Measurements from ENCODE around the gene GATAD2A. TPM values are rescaled to one million over a fixed set of nuclear protein-coding genes. Genes with fewer than 3 reads are reported as not detected.

GATAD2A gene
- total and polyA plus RNA-seq, 10 of the 15 experiments (the other 5 are each of a cell fraction or from before 2014, with no cell fraction given), result 2.6 to 173 (median 32.0) TPM

DNA sequence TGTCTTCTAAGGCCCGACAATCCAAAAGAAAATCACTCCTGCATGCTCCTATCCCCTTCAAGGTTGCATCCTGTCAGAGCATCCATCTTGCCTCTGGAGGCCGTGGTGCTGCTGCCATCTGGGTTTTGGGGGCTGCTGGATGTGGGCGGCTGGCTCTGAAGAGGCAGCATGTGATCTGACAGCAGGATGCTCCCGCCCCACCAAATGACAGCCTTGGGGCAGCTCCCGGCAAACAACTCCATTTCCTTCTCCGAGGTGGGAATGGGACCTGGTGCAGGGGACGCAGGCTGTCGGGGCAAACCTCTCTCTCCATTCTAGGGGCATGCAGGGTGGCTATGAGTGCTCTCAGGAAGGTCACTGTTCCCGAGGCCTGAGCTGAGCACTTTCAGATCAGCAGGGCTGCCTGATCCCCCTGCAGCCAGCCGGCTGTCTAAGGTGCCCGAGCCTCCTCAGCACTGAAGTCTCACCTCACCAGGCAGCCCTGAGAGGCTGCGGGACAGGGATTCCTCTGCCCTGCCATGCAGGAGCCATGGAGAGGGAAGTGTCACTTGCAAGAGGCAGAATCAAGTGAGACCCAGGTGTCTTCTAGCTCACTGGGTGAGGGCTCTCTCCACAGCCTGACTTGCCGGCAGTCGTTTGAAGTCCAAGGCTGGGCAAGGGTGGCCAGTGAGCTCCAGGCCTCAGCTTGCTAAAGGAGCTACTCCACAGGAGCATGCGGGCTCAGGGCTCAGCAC, 81.0 kb downstream of the GATAD2A start:
- ATAC-seq (no peak), DNase-seq (ENCODE audit: low read depth, low spot score) (no peak), FAIRE-seq (no peak)
- Histone ChIP-seq H3K27me3 (replicated peaks in 1 of 2; ENCODE audit: control insufficient read depth in 2 of 2, insufficient read depth in 2 of 2, low read length in 1 of 2) (no peaks in the 10 kb centered on the region), H3K4me3 (no peak overlapping the region), H3K4me2 (ENCODE audit: control insufficient read depth, insufficient read depth) (no peak overlapping the region), H3K4me1 (ENCODE audit: control insufficient read depth, insufficient read depth, low read length) (peaks cover 30% of the 10 kb centered on the region), H3K79me2 (ENCODE audit: control insufficient read depth, insufficient read depth, low read length) (peaks cover 11% of the 10 kb centered on the region), H3K9ac (ENCODE audit: control insufficient read depth, insufficient read depth, low read length) (no peak overlapping the region), H3K27ac (ENCODE audit: control insufficient read depth, insufficient read depth) (no peak overlapping the region), H4K20me1 (ENCODE audit: control insufficient read depth, insufficient read depth) (0 out of 2 replicates have a peak, but pooled peaks cover 2% of the 10 kb centered on the region), H3K9me3 (replicated peaks; ENCODE audit: control insufficient read depth, insufficient read depth, low read length) (no peaks in the 10 kb centered on the region), H2AFZ (ENCODE audit: control insufficient read depth, low read depth, low read length) (no peak overlapping the region), H3K36me3 (ENCODE audit: control insufficient read depth in 2 of 2, insufficient read depth in 2 of 2, low read length in 1 of 2) (peaks cover 15 to 22% of the 10 kb centered on the region in 2 experiments)
- ChIA-PET POLR2A (no interaction called here), CTCF (interaction anchor here (9.3 kb wide), 1 partner anchor 121 kb away, joined by 223 read pairs; no protein-coding TSS in a partner anchor), RAD21 (ENCODE audit: unreplicated experiment) (interaction anchor here (1.3 to 4.8 kb wide), 2 partner anchors 81 to 121 kb away, joined by 3 to 72 read pairs; partner anchors contain the start of gene GATAD2A), SMC1A (ENCODE audit: uncharacterized antibody, unreplicated experiment) (interaction anchor here (1.6 kb wide), 1 partner anchor 81 kb away, joined by 3 read pairs; the partner anchor contains the start of gene GATAD2A)
- in situ Hi-C loops (cut with MboI) (no loop called here), intact Hi-C loops (cut with micrococcal nuclease; ENCODE audit: unreplicated experiment) (no loop called here)
- no TSS peak for BruUV-seq (replicated peaks)
- 87% methylated on average over 15 of the region's 15 CpGs for WGBS (ENCODE audit: insufficient coverage, insufficient replicate concordance, low lambda C conversion rate, missing lambda C conversion rate)
- TF ChIP-seq ZNF384 (IDR thresholded peaks at IDR 0.05; ENCODE audit: borderline replicate concordance, low read depth, low read length) (no peak), NFYB (IDR thresholded peaks at IDR 0.05; ENCODE audit: insufficient read depth, low read depth, low read length) (no peak), TCF7 (IDR thresholded peaks at IDR 0.05; ENCODE audit: borderline replicate concordance) (no peak), ZBED1 (IDR thresholded peaks at IDR 0.05; ENCODE audit: borderline replicate concordance) (no peak), KAT2A (conservative IDR thresholded peaks at IDR 0.05; ENCODE audit: control insufficient read depth, low read depth, low read length) (no peak), BRCA1 (IDR thresholded peaks at IDR 0.05; ENCODE audit: low read depth, low read length) (no peak)
- TF ChIP-seq, protein P1, sequence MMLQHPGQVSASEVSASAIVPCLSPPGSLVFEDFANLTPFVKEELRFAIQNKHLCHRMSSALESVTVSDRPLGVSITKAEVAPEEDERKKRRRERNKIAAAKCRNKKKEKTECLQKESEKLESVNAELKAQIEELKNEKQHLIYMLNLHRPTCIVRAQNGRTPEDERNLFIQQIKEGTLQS (IDR thresholded peaks at IDR 0.05; ENCODE audit: borderline replicate concordance, extremely low read depth, low read depth, low read length), result no peak
- TF ChIP-seq, protein P2, sequence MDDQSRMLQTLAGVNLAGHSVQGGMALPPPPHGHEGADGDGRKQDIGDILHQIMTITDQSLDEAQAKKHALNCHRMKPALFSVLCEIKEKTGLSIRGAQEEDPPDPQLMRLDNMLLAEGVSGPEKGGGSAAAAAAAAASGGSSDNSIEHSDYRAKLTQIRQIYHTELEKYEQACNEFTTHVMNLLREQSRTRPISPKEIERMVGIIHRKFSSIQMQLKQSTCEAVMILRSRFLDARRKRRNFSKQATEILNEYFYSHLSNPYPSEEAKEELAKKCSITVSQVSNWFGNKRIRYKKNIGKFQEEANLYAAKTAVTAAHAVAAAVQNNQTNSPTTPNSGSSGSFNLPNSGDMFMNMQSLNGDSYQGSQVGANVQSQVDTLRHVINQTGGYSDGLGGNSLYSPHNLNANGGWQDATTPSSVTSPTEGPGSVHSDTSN (IDR thresholded peaks at IDR 0.05; ENCODE audit: insufficient replicate concordance, low read depth, low read length), result no peak
- TF ChIP-seq, protein P3, sequence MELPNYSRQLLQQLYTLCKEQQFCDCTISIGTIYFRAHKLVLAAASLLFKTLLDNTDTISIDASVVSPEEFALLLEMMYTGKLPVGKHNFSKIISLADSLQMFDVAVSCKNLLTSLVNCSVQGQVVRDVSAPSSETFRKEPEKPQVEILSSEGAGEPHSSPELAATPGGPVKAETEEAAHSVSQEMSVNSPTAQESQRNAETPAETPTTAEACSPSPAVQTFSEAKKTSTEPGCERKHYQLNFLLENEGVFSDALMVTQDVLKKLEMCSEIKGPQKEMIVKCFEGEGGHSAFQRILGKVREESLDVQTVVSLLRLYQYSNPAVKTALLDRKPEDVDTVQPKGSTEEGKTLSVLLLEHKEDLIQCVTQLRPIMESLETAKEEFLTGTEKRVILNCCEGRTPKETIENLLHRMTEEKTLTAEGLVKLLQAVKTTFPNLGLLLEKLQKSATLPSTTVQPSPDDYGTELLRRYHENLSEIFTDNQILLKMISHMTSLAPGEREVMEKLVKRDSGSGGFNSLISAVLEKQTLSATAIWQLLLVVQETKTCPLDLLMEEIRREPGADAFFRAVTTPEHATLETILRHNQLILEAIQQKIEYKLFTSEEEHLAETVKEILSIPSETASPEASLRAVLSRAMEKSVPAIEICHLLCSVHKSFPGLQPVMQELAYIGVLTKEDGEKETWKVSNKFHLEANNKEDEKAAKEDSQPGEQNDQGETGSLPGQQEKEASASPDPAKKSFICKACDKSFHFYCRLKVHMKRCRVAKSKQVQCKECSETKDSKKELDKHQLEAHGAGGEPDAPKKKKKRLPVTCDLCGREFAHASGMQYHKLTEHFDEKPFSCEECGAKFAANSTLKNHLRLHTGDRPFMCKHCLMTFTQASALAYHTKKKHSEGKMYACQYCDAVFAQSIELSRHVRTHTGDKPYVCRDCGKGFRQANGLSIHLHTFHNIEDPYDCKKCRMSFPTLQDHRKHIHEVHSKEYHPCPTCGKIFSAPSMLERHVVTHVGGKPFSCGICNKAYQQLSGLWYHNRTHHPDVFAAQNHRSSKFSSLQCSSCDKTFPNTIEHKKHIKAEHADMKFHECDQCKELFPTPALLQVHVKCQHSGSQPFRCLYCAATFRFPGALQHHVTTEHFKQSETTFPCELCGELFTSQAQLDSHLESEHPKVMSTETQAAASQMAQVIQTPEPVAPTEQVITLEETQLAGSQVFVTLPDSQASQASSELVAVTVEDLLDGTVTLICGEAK (IDR thresholded peaks at IDR 0.05; ENCODE audit: borderline replicate concordance), result no peak
- TF ChIP-seq, protein P4, sequence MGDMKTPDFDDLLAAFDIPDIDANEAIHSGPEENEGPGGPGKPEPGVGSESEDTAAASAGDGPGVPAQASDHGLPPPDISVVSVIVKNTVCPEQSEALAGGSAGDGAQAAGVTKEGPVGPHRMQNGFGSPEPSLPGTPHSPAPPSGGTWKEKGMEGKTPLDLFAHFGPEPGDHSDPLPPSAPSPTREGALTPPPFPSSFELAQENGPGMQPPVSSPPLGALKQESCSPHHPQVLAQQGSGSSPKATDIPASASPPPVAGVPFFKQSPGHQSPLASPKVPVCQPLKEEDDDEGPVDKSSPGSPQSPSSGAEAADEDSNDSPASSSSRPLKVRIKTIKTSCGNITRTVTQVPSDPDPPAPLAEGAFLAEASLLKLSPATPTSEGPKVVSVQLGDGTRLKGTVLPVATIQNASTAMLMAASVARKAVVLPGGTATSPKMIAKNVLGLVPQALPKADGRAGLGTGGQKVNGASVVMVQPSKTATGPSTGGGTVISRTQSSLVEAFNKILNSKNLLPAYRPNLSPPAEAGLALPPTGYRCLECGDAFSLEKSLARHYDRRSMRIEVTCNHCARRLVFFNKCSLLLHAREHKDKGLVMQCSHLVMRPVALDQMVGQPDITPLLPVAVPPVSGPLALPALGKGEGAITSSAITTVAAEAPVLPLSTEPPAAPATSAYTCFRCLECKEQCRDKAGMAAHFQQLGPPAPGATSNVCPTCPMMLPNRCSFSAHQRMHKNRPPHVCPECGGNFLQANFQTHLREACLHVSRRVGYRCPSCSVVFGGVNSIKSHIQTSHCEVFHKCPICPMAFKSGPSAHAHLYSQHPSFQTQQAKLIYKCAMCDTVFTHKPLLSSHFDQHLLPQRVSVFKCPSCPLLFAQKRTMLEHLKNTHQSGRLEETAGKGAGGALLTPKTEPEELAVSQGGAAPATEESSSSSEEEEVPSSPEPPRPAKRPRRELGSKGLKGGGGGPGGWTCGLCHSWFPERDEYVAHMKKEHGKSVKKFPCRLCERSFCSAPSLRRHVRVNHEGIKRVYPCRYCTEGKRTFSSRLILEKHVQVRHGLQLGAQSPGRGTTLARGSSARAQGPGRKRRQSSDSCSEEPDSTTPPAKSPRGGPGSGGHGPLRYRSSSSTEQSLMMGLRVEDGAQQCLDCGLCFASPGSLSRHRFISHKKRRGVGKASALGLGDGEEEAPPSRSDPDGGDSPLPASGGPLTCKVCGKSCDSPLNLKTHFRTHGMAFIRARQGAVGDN (IDR thresholded peaks at IDR 0.05), result no peak

Data from GM12878 (cell line).